ENCODE results near the gene PRUNE2. TPM values are rescaled to one million over a fixed set of nuclear protein-coding genes. Genes with fewer than 3 reads are reported as not detected.

Gene PRUNE2
- total RNA-seq, 1 donor from 2014 or later = 1.9 TPM

DNA sequence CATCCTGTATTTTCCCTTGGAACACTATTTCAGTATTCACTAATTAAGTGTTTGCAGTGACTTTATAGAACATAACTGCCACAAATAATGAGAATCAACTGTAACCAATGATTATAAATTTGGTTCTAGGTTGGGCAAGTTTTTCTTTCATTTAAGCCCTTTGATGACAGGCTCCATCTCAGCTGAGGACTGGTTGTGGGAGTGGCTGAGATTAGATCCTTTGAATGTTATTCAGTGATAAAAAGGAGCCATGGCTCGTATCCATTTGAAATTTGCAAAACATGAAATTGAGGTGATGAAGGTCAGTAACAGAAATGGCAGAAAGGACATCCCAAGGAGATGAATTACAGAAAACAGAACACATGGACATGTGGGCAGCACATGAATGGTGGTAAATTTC lies 279.8 kb downstream of the PRUNE2 start:
- DNase-seq (ENCODE audit: missing footprints) (no peak), ATAC-seq (no peak)
- intact Hi-C loops (cut with DNase I) = no loop called here

DNA sequence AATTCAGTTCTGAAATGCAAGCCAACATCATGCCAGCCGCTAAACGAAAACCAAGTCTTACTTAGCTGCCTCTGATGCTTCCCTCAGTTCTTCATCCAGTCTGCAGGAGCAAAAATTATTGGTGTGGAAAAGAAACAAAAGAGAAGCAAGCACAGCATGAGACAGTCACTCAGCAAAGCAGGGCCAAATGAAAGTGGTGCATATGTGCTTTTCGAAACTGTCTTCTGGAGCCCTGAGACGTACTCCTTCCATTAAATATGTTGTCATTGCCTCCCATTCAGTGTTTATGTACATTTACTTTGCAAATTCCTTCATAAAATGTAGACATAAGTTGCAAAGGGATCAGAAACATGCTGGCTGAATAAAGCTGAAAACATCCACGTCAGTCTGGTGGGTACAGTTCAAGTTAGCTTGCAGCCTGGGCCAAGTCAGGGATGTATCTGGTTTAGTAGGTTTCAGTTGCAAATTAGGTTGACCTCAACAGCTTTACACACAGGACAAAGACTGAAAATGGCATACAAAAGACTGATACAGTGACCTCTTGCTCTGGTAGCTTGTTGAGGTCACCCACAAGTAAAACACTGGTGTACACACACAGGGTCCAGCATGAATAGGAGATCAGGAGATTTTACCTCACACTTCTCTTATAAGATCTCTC lies 281.4 kb downstream of the PRUNE2 start:
- DNase-seq (ENCODE audit: missing footprints) (no peak), ATAC-seq (no peak)
- intact Hi-C loops (cut with DNase I) = no loop called here

DNA sequence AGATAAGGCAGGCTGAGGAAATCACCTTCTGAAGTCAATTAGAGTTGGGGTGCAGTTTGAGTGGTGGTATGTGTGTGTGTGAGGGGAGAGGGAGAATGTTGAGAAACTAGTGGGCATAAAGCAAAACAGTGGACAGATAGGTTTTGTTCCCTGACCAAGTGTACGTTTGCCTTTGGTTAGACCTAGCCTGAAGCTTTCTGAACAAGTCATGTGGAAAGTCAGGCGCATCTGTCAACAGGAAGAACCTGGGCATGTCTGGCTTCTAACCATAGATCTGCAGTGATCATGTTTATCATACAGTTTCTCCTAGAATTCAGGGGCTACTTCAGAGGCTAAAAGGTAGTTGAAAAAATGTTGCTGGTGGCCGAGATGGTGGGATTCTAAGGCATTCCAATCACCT lies 284.9 kb downstream of the PRUNE2 start:
- intact Hi-C loops (cut with DNase I) = no loop called here
- no peak for DNase-seq (ENCODE audit: missing footprints)
- no peak for ATAC-seq

DNA sequence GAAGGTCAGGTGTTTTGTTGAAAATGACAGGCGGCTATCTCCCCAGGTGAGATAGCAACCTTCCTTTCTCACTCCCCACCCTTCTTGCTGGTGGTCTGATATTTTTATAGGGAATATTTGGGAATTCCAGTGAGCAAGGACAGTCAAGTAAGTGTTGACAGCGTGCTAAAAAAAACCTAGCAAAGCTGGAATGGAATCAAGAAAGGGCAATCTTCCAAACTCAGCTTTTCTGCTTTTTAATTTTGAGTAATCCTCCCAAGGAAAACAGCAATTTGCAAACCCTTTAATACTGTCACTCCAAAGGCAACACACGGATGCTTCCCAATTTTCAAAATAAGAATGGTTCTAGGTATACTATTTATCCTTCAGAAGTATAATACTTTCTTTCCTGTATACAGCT lies 285.3 kb downstream of the PRUNE2 start:
- intact Hi-C loops (cut with DNase I) = no loop called here
- ATAC-seq = no peak
- no peak for DNase-seq (ENCODE audit: missing footprints)

DNA sequence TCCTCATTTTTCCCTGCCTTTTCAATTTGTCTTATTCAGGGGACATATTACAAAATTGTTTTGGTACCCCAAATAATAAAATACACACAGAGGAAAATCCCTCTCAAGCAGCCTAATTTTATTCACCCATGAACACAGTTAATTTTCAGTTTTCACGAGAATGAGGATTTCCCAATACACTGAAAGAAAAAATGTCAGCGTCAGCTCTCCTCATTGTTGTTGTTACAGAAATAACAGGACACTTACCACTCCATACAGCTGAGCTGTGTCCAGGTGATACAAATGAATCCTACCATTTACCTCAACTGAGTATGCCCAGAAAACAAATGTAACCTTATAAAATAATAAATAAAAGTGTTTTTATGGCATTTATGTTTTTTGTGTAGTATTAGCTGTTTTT lies 286.3 kb downstream of the PRUNE2 start:
- peak; percentile 59 for ATAC-seq
- intact Hi-C loops (cut with DNase I) = no loop called here

DNA sequence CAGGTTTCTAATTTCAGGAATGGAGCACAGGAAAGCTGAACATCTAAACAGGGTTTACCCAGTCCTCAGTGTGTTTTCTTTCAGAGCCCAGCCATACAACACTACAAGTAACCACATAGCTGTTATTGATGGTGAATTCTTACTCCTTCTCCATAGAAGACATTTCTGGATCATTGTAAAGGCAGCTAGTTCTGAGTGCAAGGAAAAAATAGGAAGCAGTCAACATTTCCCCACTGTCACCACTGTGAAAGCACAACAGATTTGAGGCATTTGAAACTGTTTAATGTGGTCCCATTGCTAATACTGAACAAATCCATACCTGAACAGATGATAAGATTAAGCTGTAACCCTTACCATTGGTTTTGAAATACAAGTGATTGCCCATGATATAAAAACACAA lies 286.7 kb downstream of the PRUNE2 start:
- DNase-seq (ENCODE audit: missing footprints) = no peak
- intact Hi-C loops (cut with DNase I) = no loop called here
- no peak for ATAC-seq

More for the DNA sequence above, 286.3 kb downstream of the PRUNE2 start:
- no peak for DNase-seq (ENCODE audit: missing footprints)

DNA sequence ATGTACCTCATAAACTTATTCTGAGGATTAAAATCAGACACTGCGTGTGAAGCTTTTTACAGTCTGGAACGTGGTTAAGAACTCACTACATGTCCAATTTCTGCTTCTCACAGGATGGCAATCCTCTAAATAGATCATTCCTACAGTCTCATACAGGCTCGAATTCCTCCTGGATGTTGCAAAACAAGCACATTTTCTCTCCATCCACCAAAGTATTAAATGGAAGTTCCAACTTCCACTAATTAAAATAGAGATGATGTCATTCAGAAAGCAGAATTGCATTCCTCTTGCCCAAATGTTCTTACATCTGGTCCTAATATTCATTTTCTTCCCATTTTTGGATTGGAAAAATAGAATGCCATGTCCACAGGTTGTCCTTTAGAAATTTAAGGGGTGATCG lies 287.2 kb downstream of the PRUNE2 start:
- intact Hi-C loops (cut with DNase I) = no loop called here
- ATAC-seq (peak; percentile 58), DNase-seq (ENCODE audit: missing footprints) (no peak)

DNA sequence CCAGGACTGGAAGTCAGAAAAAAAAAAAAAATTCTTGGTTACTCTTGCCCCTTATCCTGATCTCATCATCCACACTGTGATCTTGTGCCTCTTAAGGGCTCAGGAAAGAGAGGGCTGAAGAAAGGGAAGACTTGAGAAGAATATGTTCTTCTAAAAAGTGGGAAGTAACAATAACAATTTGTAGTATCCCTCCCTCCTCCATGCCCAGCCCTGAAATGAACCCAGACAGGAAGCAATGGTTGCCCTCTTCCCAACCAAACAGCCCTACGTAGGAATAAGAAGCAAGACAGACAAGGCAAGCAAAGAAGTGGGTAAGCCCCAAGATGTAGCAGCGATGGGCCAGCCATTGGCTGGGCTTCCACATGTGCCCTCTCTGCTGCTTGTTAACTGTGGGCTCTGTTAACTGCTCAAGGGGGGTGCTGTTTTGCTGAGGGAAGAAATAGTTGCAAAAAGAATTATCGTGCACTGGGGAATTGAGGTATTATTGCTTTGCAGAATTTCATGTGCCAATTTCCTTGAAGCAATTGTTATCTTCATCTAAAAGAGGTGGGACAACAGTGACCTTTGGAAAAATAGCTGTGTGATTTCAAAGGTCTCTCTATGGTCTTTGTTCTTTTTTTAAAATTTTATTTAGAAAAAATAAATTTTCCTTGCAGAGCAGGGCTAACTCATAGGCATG lies 288.3 kb downstream of the PRUNE2 start:
- DNase-seq (ENCODE audit: missing footprints) (no peak), ATAC-seq (peak; percentile 42)
- intact Hi-C loops (cut with DNase I) = no loop called here

DNA sequence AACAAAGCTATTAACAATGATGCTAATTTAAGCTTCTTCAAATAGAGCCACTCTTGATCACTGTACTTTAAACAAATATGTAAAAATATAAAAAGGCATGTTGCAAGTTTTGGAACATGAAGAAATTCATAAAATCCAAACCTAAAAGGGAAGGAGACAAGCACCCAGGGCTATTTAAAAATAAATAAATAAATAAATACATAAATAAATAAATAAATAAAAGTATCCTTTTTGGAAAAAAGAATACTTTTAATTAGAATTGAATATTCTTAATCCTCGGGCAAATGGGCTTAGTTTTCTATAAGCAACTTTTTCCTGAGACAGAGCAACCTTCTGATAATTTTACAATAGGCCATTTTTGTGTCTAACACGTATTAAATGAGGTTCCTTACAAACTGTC lies 289.1 kb downstream of the PRUNE2 start:
- no peak for DNase-seq (ENCODE audit: missing footprints)
- intact Hi-C loops (cut with DNase I) = no loop called here
- ATAC-seq = no peak

DNA sequence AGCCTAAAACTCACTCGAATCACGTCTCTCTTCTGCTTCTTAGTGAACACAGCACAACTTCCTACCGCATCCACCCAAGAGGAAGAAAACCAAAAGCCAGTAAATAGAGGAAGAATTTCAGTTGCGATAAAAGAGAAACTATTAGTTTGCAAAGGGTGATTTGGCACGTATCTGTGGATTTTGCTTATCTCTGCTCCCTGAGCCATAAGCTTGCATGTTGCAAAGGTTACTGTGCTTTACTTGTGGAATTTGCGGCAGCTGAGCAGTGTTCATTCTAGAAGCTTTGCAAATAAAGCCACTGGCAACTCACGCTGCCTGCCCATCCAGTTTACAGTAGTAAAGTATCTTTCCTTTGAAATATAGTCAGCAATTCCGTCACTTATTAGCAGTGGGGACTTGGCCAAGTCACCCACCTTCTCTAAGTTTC lies 290.7 kb downstream of the PRUNE2 start:
- intact Hi-C loops (cut with DNase I) = no loop called here
- ATAC-seq (peak; percentile 24), DNase-seq (ENCODE audit: missing footprints) (no peak)

DNA sequence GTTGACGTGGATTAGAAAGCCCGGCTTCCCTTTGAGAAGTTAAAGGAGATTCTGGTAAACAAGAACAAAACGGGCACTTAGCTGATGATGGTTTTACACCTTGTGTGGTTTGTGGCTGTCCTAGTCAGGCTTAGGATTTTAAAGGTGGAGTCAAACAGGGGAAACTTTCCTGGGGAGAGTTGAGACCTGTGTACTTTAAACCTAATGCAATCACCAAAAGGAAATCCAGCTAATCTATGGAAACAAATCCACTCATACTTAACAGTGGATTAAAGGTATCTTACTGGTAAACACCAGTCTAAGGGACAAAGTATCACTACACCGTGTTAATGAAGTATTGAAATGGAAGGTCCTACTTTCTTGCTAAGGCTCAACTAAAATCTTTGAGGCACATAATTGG lies 291.9 kb downstream of the PRUNE2 start:
- intact Hi-C loops (cut with DNase I) = no loop called here
- ATAC-seq (no peak), DNase-seq (ENCODE audit: missing footprints) (no peak)

DNA sequence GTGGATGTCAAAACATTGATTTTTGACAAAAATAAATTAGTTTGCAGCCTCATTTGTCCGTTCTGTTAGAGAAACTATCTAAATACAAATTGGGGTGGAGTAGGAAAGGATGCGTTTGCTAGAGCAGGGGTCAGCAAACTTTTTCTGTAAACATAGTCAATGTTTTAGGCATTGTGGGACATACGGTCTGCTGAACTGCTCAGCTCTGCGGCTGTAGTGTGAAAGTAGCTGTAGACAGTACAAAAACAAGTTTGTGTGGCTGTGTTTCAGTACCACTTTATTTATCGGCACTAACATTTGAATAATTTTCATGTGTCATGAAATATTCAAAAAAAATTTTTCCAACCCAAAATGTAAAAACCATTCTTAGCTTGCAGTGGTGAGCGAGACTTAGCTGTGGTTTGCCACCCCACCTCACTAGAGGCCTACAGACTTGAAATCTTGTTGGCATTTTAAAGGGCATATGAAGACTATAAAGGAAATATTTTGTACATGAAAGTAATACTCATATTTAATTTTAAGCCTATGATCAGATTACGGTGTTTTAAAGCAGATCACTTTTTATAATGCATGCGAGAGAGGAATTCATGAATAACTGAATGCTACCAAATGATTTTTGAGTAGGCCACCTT lies 292.6 kb downstream of the PRUNE2 start:
- no peak for ATAC-seq
- DNase-seq (ENCODE audit: missing footprints) = no peak
- intact Hi-C loops (cut with DNase I) = no loop called here

DNA sequence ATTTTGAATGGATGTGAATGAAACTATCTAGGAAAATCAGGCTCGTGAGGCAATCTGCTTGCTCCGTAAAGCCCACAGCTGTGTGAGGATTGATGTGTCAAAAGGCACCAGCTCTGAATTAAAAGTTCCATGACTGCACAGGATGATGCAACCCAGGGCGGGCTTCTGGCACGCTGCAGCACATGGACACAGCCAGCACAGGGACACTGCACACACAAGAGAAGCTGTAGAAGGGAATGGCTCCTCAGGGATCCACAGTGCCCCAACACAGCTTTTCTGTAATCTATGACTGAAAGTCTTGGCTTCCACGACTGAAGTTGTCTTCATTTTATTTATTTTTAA lies 295.9 kb downstream of the PRUNE2 start:
- intact Hi-C loops (cut with DNase I) = no loop called here
- DNase-seq (ENCODE audit: missing footprints) (peak; percentile 87), ATAC-seq (peak; percentile 97)

DNA sequence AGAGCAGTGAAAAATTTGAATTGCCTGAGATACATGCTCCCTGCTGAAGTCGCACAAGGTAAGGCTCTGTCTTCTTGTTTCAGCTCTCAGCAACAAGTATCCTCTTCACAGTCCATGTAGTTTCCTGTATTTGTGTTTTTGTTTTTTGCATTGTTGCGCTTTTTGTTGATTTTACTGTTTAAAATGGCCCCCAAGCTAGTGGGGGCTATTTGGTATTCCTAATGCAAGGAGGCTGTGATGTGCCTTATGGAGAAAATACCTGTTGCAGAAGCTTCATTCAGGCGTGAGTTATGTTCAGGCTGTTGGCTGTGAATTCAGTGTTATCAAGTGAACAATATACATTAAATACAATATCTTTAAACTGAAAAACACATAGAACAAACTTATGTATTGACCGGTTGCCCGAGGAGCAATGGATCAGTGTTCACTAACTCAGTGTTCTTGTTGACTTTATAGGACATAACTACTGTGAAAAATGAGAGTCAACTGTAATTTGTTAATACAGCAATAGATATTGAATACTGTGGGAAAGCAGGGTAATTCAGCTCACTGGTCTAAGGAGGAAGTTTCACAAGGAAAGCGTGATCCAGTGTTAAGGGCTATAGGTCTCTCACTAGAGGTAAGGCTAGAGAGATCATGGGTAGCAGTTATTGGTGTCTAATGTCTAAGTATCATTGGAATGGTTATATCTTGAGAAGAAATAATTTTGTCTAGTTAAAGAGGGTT lies 296.5 kb downstream of the PRUNE2 start:
- intact Hi-C loops (cut with DNase I) = loop anchor here (10.0 kb wide), 1 partner anchor 55 kb away; no protein-coding TSS in a partner anchor
- ATAC-seq (no peak), DNase-seq (ENCODE audit: missing footprints) (no peak)

DNA sequence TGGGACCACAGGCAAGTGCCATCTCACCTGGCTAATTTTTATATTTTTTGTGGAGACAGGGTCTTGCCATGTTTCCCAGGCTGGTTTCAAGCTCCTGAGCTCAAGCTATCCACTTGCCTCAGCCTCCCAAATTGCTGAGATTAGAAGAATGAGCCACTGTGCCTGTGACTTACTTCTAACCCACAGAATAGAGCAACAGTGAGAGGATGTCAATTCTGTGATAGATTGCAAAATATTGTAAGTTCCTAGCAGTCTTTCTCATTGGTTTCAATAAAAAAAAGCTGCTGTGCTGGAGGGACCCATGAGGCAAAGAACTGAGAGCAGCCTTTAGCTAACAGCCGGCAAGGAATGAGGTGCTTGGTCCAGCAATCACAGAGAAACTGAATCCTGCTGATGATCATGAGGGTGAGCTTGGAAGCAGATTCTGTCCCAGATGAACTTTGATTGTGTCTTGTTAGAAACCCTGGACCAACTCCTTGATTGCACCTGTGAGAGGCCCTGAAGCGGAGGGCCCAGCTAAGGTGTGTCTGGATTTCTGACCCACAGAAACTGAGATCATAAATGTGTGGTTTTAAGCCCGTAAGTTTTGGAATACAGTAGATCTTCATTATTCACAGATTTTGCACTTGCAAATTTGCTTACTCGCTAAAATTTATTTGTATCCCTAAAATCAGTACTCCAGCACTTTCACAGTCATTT lies 297.2 kb downstream of the PRUNE2 start:
- ATAC-seq = no peak
- intact Hi-C loops (cut with DNase I) = loop anchor here (10.0 kb wide), 1 partner anchor 56 kb away; no protein-coding TSS in a partner anchor
- DNase-seq (ENCODE audit: missing footprints) = no peak

DNA sequence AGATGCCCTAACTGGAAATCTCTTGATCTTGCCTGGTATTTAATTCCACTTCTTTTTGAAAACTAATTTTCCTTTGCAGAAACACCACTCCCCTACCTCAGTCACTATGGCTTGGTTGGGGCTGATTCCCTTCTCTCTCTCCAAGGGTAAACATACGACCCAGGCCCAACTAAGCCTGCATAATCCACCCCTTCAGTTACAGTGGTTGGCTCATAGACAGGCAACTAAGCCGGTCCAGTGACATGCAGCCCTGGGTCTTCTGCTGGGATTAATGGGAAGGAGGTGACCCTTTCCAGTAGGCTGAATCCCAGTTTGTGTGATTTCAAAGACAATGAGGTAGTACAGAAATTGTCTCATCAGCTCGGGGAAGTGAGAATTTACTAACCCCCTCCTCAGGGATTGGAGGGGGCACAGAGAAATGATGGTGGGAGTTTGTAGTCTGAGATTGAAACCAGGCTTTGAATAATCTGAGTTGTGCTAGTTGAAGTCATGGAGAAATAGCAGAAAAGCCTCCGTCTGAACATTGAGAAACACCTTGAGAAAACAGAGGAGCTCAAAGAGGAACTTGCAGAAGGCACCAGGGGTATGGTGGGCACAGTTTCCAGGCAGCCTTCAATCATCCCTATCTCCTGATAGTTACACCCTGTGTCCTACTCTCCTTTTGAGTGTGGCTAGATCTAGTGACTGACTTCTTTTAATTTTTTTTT lies 298.0 kb downstream of the PRUNE2 start:
- ATAC-seq (no peak), DNase-seq (ENCODE audit: missing footprints) (no peak)
- intact Hi-C loops (cut with DNase I) = loop anchor here (10.0 kb wide), 1 partner anchor 57 kb away; no protein-coding TSS in a partner anchor

DNA sequence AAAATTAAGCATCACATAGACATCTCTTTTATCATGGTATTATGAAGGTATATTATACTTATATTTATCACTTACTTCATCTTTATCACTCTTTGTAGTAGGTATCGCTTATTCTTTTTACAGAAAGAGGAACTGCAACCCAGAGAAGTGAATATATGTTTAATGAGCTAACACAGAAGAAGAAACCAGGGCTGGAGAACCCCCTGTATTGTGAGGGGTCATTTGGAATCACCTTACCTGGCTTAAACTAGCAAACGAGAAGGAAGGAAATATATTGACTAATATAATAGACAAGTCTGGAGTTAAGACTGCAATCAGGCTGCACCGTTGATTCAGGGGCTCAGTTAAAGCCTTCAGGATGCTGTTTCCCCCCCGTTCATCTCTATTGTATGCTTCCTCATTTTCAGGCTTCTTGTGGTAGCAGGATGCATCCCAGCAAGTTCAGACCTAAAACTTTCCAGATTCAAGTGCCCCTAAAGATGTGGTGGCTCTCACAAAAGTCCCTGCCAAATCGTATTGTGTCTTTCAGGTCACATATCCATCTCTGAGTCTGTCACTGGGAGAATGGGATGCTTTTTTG lies 300.5 kb downstream of the PRUNE2 start:
- ATAC-seq (no peak), DNase-seq (ENCODE audit: missing footprints) (no peak)
- intact Hi-C loops (cut with DNase I) = loop anchor here (10.0 kb wide), 1 partner anchor 59 kb away; no protein-coding TSS in a partner anchor
